ENCODE data around the gene DRG1. TPM values are rescaled to one million over a fixed set of nuclear protein-coding genes. Genes with fewer than 3 reads are reported as not detected.

The DRG1 gene, protein sequence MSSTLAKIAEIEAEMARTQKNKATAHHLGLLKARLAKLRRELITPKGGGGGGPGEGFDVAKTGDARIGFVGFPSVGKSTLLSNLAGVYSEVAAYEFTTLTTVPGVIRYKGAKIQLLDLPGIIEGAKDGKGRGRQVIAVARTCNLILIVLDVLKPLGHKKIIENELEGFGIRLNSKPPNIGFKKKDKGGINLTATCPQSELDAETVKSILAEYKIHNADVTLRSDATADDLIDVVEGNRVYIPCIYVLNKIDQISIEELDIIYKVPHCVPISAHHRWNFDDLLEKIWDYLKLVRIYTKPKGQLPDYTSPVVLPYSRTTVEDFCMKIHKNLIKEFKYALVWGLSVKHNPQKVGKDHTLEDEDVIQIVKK
- total RNA-seq: 10 to 100 TPM; 50.2 to 60.3 (median 55.4) TPM
- total RNA-seq (2013): 47.1 TPM

- intact Hi-C loops (cut with micrococcal nuclease): loop anchor here (1.0 to 2.0 kb wide), 2 partner anchors 53 to 109 kb away; partner anchors contain the start of gene PATZ1
- peak; percentile 96 to 99 (median 97) for ATAC-seq
- Mint-ChIP-seq H3K9me3 (no peaks in the 10 kb centered on the region), H3K4me1 (peaks cover 15 to 16% of the 10 kb centered on the region in 2 donors), H3K4me3 (peak within 1 kb of the TSS; percentile 93), H3K27ac (peak within 1 kb of the TSS; percentile 91 to 98), H3K27me3 (ENCODE audit: low read depth in 2 of 2) (no peaks in the 10 kb centered on the region), H3K36me3 (no peaks in the 10 kb centered on the region)
- DNase-seq: peak; percentile 94 to 98
- Histone ChIP-seq H3K4me3 (ENCODE audit: low read length) (peak within 1 kb of the TSS; percentile 78), H3K36me3 (ENCODE audit: control insufficient read depth, insufficient read depth, low read length) (peaks cover 11% of the 10 kb centered on the region), H3K27ac (ENCODE audit: low read length) (peak within 1 kb of the TSS; percentile 79), H3K27me3 (ENCODE audit: control insufficient read depth, insufficient read depth, low read length) (no peaks in the 10 kb centered on the region), H3K4me1 (ENCODE audit: control insufficient read depth, insufficient read depth, low read length) (peaks cover 16% of the 10 kb centered on the region), H3K9me3 (ENCODE audit: control insufficient read depth, insufficient read depth, low read length) (no peaks in the 10 kb centered on the region)
- TF ChIP-seq CTCF (IDR thresholded peaks at IDR 0.05): no peak
- under 1% methylated on average over 72 of the region's 72 CpGs for WGBS (ENCODE audit: insufficient coverage)
Observed at GRCh38 chr22:31399211-31400022, at the start of gene DRG1. DRG1 (plus strand) TSS chr22:31399604; CDS start chr22:31399684, 80 bp downstream.

GRCh38 chr22:31349960-31350359 is 49.4 kb upstream of the DRG1 start:
- Mint-ChIP-seq H3K36me3 (no peaks in the 10 kb centered on the region), H3K27me3 (ENCODE audit: low read depth in 2 of 2) (peaks cover 0 to 3% of the 10 kb centered on the region in 2 donors), H3K4me3 (no peak overlapping the region), H3K4me1 (peaks cover 6 to 8% of the 10 kb centered on the region in 2 donors), H3K27ac (no peak overlapping the region), H3K9me3 (no peaks in the 10 kb centered on the region)
- intact Hi-C loops (cut with micrococcal nuclease): loop anchor here (10.0 kb wide), 1 partner anchor 145 kb away; the partner anchor contains the start of gene SFI1
- no peaks in the 10 kb centered on the region for H3K9me3 ChIP-seq (ENCODE audit: control insufficient read depth, insufficient read depth, low read length)
- H3K4me3 ChIP-seq (ENCODE audit: low read length): no peak overlapping the region
- no peak overlapping the region for H3K27ac ChIP-seq (ENCODE audit: low read length)
- no peak for DNase-seq
- ATAC-seq: no peak
- H3K4me1 ChIP-seq (ENCODE audit: control insufficient read depth, insufficient read depth, low read length): peaks cover 19% of the 10 kb centered on the region
- TF ChIP-seq CTCF (IDR thresholded peaks at IDR 0.05): no peak
- H3K27me3 ChIP-seq (ENCODE audit: control insufficient read depth, insufficient read depth, low read length): no peaks in the 10 kb centered on the region
- H3K36me3 ChIP-seq (ENCODE audit: control insufficient read depth, insufficient read depth, low read length): no peaks in the 10 kb centered on the region

DNA sequence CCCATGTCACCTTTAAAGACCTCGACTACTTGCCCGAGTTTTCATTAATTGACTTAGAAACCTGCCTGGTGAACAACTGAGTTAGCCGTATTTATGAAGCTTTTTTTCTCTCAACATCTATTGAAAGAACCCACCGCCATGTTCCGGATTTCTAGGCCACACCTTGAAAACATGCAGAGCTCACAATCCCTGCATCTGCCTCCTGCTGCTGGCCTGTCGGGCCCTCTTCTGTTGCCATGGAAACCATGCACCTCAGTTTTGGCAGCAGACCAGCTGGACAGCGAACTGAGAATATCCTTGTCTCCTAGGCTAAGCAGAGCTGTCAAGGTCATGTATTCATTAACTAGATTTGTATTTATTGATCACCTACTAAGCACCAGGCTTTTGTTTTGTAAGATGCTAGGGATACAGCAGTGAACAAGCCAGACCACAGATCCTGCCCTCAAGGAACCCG is 49.0 kb upstream of the DRG1 start:
- intact Hi-C loops (cut with micrococcal nuclease): no loop called here
- H3K36me3 Mint-ChIP-seq: no peaks in the 10 kb centered on the region
- WGBS (ENCODE audit: insufficient coverage): 90% methylated on average over 7 of the region's 8 CpGs
- ATAC-seq (no peak), DNase-seq (no peak)
- Histone ChIP-seq H3K4me3 (ENCODE audit: low read length) (no peak overlapping the region), H3K36me3 (ENCODE audit: control insufficient read depth, insufficient read depth, low read length) (no peaks in the 10 kb centered on the region), H3K9me3 (ENCODE audit: control insufficient read depth, insufficient read depth, low read length) (no peaks in the 10 kb centered on the region), H3K27me3 (ENCODE audit: control insufficient read depth, insufficient read depth, low read length) (no peaks in the 10 kb centered on the region), H3K27ac (ENCODE audit: low read length) (no peak overlapping the region), H3K4me1 (ENCODE audit: control insufficient read depth, insufficient read depth, low read length) (peaks cover 14% of the 10 kb centered on the region)
- H3K9me3 Mint-ChIP-seq: no peaks in the 10 kb centered on the region
- TF ChIP-seq CTCF (IDR thresholded peaks at IDR 0.05): no peak
- H3K27me3 Mint-ChIP-seq (ENCODE audit: low read depth in 2 of 2): peaks cover 0 to 3% of the 10 kb centered on the region in 2 donors
- no peak overlapping the region for H3K4me3 Mint-ChIP-seq
- peaks cover 3 to 6% of the 10 kb centered on the region in 2 donors for H3K4me1 Mint-ChIP-seq
- no peak overlapping the region for H3K27ac Mint-ChIP-seq

Measured in natural killer cell (primary cell).